ENCODE results near the gene NDUFS8. TPM values are rescaled to one million over a fixed set of nuclear protein-coding genes. Genes with fewer than 3 reads are reported as not detected.

NDUFS8 gene
- total RNA-seq, 6 donors from 2014 or later = 64.5 to 196 (median 143) TPM

DNA sequence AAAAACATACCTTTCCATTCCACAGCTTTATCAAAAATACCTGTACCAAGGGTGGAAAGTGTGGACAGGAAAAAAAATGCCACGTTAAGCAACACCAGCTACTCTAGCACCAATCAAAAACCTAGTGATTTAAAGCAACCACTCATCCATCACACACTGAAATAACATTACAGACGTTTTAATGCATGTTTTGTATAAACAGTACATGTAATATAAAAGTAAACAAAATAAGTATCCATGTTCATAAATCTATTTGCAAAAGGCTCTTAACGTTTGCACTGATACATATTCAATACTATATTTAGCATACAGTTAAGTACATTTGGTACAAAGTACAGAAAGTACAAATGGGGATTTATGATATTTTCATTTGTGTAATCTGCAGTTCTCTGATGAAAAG, 52.0 kb downstream of the NDUFS8 start:
- peaks cover 0 to 7% (median 3%) of the 10 kb centered on the region in 4 donors for H3K4me1 ChIP-seq
- H3K27me3 ChIP-seq = no peaks in the 10 kb centered on the region
- no peaks in the 10 kb centered on the region for H3K9me3 ChIP-seq
- no peak for TF ChIP-seq POLR2A (IDR thresholded peaks at IDR 0.05)
- TF ChIP-seq, protein P1, sequence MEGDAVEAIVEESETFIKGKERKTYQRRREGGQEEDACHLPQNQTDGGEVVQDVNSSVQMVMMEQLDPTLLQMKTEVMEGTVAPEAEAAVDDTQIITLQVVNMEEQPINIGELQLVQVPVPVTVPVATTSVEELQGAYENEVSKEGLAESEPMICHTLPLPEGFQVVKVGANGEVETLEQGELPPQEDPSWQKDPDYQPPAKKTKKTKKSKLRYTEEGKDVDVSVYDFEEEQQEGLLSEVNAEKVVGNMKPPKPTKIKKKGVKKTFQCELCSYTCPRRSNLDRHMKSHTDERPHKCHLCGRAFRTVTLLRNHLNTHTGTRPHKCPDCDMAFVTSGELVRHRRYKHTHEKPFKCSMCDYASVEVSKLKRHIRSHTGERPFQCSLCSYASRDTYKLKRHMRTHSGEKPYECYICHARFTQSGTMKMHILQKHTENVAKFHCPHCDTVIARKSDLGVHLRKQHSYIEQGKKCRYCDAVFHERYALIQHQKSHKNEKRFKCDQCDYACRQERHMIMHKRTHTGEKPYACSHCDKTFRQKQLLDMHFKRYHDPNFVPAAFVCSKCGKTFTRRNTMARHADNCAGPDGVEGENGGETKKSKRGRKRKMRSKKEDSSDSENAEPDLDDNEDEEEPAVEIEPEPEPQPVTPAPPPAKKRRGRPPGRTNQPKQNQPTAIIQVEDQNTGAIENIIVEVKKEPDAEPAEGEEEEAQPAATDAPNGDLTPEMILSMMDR (IDR thresholded peaks at IDR 0.05) = no peak
- TF ChIP-seq EP300 (IDR thresholded peaks at IDR 0.05) = no peak
- TF ChIP-seq POLR2AphosphoS5 (IDR thresholded peaks at IDR 0.05) = no peak
- ATAC-seq (ENCODE audit: low FRiP score in 2 of 2) (no peak), DNase-seq (no peak)
- peaks cover 0 to 15% (median 7%) of the 10 kb centered on the region in 4 donors for H3K36me3 ChIP-seq
- H3K4me3 ChIP-seq = no peak overlapping the region
- H3K27ac ChIP-seq = no peak overlapping the region
- WGBS, 2 donors = 36 to 46% methylated on average over 3 of the region's 3 CpGs

DNA sequence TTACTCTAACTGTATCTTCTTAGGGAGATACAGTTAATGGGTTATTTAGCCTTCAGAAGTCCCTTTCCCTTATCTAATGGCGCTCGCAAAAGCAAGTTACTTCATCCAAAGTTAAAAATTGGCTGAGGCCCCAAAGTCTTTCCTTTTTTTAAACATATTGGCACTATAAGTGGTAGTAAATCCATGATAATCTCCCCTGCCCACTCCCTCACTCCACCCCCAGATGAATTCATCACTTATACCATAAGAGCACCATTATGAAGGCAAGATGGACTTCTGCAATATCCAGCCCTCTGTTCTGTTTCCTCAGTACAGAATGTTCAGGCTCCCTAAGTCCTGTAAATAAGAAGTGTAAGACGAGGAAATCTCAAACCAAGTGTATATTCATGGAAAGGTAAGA, 53.0 kb downstream of the NDUFS8 start:
- 87 to 88% methylated on average over 3 of the region's 3 CpGs for WGBS, 2 donors
- TF ChIP-seq POLR2AphosphoS5 (IDR thresholded peaks at IDR 0.05) (no peak), EP300 (IDR thresholded peaks at IDR 0.05) (no peak), POLR2A (IDR thresholded peaks at IDR 0.05) (no peak)
- TF ChIP-seq, protein P1 (IDR thresholded peaks at IDR 0.05) = no peak
- no peak overlapping the region for H3K4me3 ChIP-seq
- DNase-seq (no peak), ATAC-seq (ENCODE audit: low FRiP score in 2 of 2) (no peak)
- H3K36me3 ChIP-seq = peaks cover 0 to 15% (median 7%) of the 10 kb centered on the region in 4 donors
- H3K4me1 ChIP-seq = peaks cover 0 to 7% (median 0%) of the 10 kb centered on the region in 4 donors
- H3K27ac ChIP-seq = no peak overlapping the region
- H3K9me3 ChIP-seq = no peaks in the 10 kb centered on the region
- no peaks in the 10 kb centered on the region for H3K27me3 ChIP-seq

Small RNAs within 50 kb of the gene (small RNA-seq; reads per million reads assigned to genes)
- 0.07 to 0.72 (median 0.30) reads per million in 4 donors for gene MIR6753

Other genes starting within 250 kb of the NDUFS8 start
- gene UNC93B1, start 26.6 kb upstream of the NDUFS8 start, total RNA-seq = 100 to 1,000 TPM in 4 of 6 donors, 10 to 100 TPM in 2; 99.3 to 186 (median 124) TPM
- gene ALDH3B1, start 20.4 kb upstream of the NDUFS8 start, total RNA-seq = 100 to 1,000 TPM; 107 to 229 (median 185) TPM
- gene TCIRG1, start 8.3 kb downstream of the NDUFS8 start, total RNA-seq = 100 to 1,000 TPM; 141 to 919 (median 287) TPM
- 100 to 1,000 TPM in 1 of 6 donors, 10 to 100 TPM in 5; 34.5 to 128 (median 59.1) TPM for gene CHKA, start 90.7 kb downstream of the NDUFS8 start, total RNA-seq
- 10 to 100 TPM; 19.3 to 61.2 (median 41.0) TPM for gene KMT5B, start 182.6 kb downstream of the NDUFS8 start, total RNA-seq
- 10 to 100 TPM; 13.9 to 37.5 (median 24.0) TPM for gene C11orf24, start 241.3 kb downstream of the NDUFS8 start, total RNA-seq